GM19043 (cell line): ENCODE measurements around the gene COL23A1.

Experiments
- ATAC-seq: cut with Tn5 transposase; IDR thresholded peaks from one replicate; pipeline ENCODE4 v1.9.1; 2021; ENCODE audit warnings: low read depth; ENCODE audit not compliant: unreplicated experiment

COL23A1 gene

DNA sequence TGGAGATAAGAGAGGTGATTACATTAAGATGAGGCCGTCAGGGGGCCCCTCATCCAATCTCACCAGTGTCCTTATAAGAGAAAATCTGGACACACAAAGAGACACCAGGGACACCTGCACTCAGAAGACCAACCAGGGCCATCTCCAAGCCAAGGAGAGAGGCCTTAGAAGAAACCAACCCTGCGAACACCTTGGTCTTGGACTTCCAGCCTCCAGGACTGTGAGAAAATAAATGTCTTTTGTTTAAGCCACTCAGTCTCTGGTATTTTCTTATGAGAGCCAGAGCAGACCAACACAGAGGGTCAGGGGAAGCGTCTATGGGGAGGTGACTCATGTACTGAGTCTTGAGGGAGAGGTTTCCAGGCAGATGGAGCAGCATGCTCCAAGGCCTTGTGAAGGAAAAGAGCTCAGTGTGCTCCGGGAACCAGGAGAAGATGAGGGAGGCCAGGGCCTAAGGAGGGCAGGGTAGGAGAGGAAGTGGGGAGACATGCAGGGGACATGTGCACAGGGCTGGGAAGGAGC, 363.0 kb downstream of the COL23A1 start:
- ATAC-seq: no peak

- no peak for ATAC-seq
Measured at GRCh38 chr5:178225174-178225573, 365.0 kb downstream of the COL23A1 start.

DNA sequence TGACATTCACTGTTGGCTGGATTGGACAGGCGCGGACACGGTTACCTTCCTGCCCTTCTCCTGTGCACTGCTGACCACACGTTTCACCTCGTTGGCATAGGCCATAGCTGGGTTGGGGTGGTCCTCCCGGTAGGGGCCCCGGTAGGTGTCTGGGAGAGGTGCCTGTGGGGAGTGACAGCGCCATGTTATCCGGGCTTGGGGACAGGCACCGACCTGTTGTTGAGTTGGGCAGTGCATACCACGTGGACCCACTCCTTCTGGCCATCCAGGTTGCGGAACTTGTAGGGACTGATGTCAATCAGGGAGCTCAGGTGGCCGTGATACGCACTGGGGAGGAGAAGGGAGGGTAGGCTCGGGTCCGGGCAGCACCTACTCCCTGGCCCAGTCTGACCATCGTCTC, 365.8 kb downstream of the COL23A1 start:
- no peak for ATAC-seq

- ATAC-seq: no peak
Measured at GRCh38 chr5:178223828-178224335, 366.3 kb downstream of the COL23A1 start.

GRCh38 chr5:178223196-178223773, 366.9 kb downstream of the COL23A1 start:
- no peak for ATAC-seq

- no peak for ATAC-seq
Measured at GRCh38 chr5:178222292-178222691, 367.9 kb downstream of the COL23A1 start.

GRCh38 chr5:178221853-178222252, 368.3 kb downstream of the COL23A1 start:
- no peak for ATAC-seq

DNA sequence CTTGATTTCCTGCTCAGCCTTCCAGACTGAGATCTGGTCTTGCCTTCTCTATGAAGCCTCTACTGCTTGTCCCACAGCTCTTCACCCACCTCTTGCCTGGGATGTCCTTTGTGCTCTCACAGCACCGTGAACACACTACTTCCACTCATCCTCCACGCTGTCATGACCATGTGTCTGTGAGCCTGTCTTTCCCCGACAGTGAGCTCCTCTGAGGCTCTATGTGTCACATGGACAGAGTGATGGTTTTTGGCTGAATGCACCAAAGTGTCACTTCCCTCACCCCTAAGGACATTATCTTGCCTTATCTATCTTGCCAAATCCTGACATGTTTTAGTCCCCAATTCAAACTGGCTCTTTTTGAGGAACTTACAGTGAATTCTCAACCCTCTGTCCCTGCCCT, 368.9 kb downstream of the COL23A1 start:
- ATAC-seq: no peak

- no peak for ATAC-seq
Measured at GRCh38 chr5:178218827-178219226, 371.4 kb downstream of the COL23A1 start.

DNA sequence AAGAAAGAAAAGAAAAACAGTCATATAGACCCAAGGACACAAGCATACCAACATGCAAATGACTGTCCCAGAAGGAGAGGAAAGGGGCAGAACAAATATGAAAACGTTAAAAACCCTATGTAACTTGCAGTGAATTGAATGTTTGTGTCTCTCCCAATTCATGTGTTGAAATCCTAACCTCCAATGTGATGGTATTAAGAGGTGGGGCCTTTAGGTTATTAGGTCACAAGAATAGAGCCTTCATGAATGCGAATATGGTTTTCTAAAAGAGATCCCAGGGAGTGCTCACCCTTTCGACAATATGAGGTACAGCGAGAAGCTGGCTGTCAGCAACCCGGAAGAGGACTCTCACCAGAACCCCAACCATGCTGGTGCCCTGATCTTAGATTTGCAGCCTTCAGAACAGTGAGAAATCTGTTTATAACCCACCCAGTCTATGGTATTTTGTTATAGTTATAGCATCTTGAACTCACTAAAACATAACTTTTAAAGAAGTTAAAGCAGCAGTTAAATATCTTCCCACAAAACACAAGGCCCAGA, 371.9 kb downstream of the COL23A1 start:
- ATAC-seq: no peak

- ATAC-seq: no peak
Measured at GRCh38 chr5:178216779-178217178, 373.4 kb downstream of the COL23A1 start.

DNA sequence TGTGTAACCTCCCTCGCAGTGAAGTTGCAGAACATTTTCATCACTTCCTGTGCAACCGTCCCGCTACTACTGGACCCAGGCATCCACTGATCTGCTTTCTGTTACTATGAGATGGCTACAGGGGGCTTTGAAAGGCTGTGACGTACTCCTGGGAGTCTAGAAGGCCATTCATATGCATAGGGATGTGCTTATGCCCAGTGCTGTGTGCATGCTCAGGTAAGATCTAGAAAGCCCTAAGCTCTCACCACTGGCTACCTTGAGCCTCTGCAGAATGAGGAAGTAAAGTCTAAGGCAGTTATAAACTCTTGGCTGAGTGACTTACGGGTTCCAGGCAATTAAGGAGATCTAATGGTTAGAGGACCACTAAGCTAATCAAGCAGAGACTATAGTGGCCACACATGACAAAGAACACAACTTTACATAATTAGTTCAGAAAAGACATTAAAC, 374.1 kb downstream of the COL23A1 start:
- ATAC-seq: no peak

- ATAC-seq: no peak
Measured at GRCh38 chr5:178215280-178216002, 374.8 kb downstream of the COL23A1 start.

GRCh38 chr5:178214160-178214803, 375.9 kb downstream of the COL23A1 start:
- ATAC-seq: no peak

DNA sequence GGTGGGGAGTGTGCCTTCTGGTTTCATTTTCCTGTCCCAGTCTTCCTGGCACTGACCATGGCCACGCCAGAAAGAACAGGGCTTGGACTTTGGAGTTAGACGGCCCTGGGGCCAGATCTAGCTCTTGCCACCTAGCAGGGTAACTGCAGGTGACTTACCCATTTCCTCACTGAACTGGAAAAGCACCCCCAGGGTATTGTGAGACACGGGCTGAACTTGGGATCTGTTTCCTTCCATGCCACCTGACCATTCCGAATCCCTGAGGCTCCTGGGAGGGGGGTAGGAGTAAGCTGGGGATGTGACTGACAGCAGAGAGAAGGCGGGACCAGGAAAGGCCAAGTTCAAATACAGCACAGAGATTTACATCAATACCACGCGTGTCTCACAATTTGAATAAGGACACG, 376.4 kb downstream of the COL23A1 start:
- no peak for ATAC-seq

DNA sequence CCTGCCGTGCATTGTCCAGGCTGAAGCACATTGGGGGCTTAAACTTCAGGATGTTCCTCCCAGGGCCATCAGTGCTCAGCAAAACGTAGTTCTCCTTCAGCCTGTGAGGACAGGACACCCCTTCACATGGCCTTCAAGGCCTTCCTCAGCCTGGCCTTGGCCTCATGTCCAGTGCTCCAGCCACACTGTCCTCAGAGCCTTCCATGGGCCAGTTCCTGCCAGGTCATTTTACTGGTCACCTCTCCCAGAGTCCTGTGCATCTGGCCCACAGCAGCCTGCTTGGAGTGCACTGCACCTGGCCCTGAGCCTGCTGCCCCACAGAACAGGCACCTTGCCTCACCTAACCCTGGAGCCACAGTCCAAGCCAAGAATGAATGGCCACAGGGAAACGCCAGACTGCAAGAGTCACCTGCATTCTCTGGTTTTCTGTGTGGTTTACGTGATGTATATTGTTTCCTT, 377.2 kb downstream of the COL23A1 start:
- no peak for ATAC-seq

GRCh38 chr5:178212241-178213002, 377.8 kb downstream of the COL23A1 start:
- no peak for ATAC-seq

DNA sequence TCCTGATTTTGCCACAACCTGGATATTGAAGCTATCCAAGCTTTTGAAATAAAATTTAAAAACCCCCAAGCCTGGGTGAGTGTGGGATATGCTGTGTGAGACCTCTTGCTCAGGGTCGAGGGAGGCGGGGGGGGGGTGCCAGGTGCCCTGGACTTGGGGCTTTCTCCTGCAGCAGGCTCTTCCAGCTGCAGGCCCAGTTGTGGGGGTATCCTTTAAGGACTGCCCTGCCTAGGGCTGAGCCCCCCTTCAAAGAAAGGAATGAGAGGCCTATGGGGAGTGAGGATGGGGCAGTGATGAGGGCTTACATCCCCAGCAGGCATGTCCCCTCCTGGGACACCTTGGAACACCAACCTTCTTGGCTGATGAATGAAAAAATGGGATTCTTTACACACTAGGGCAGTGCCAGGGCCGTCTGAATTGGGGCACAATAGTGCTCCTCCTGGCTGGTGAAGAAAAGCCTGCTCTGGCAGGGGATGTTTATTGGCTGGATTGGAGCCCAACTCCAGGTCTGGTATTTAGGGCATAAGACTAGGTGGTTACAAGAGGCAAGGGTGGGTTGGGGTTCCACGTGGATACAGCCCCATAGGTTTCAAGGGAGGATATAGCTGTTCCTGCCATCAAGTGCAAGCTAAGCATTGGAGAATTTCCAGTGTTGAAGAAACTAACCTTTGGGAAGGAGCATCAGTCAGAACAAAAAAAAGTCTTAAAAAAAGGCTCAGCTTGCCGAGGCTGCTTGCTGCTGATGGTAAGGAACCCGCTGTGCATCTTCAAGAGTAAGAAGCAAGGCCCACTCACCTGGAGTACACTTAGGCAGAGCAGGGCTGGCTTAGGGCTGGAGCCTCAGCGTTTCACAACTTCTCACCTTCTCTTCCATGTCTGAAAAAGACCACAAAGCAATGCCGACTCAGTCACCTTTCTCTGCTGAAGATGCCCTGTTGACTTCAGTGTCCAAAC, 378.8 kb downstream of the COL23A1 start:
- no peak for ATAC-seq

DNA sequence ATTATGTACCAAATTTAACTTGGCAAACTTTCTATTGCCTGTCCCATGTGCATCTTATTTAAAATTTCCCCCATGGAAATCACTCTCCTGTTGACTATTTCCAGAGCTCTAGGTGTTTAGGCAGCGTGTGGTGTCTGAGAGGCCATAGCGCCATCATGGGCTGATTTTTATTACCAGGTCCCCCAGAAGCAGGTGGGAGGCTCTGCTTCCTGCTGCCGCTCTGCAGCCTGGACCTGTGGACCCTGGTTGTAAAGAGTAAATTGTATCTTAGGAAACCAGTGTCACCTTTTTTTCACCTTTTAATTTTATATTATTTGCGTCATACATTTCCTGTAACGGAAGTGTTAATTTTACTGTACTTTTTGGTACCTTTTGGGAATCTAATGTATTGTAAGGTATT, 379.5 kb downstream of the COL23A1 start:
- ATAC-seq: no peak
